Measurements from ENCODE around the gene BAHCC1. TPM values are rescaled to one million over a fixed set of nuclear protein-coding genes. Genes with fewer than 3 reads are reported as not detected.

Gene BAHCC1
- total and polyA plus RNA-seq, 2 donors (not counting 3 experiments of a cell fraction or from before 2014, with no cell fraction given) = 4.7 to 11.6 TPM

DNA sequence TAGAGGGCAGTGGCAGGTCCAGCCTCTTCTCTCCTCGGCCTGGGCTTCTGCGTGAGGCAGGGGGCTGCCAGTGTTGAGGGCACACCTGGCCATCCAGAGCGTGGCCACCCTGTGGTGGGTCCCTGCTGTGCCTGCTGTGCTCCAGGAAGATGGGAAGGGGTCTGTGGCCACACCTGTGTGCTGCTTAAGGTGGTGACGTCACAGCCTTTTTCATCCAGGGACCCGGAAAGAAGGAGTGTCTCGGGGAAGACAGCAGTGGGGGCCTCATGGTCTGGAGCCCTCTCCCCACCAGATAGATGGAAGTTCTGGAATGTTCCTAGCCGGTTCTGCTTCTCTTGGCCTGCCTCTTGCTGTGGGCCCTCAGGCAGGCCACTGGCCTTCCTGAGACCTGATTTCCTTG, 80.8 kb downstream of the BAHCC1 start:
- no peak overlapping the region for H3K4me2 ChIP-seq (ENCODE audit: insufficient read depth, low read length)
- H3K9ac ChIP-seq (replicated peaks; ENCODE audit: extremely low read depth, insufficient read depth, low read length) = no peak overlapping the region
- no peak overlapping the region for H3K4me3 ChIP-seq (replicated peaks in 1 of 3; ENCODE audit: insufficient read depth in 1 of 3, low read depth in 1 of 3, low read length in 3 of 3)
- H3K9me3 ChIP-seq (replicated peaks; ENCODE audit: control insufficient read depth, insufficient read depth, low read length) = no peaks in the 10 kb centered on the region
- intact Hi-C loops (cut with micrococcal nuclease) = no loop called here
- ChIA-PET CTCF (interaction anchor here (0.9 kb wide), 1 partner anchor 36 kb away, joined by 4 read pairs; no protein-coding TSS in a partner anchor), POLR2A (no interaction called here)
- H2AFZ ChIP-seq (ENCODE audit: low read depth, low read length) = no peak overlapping the region
- TF ChIP-seq, protein P1, sequence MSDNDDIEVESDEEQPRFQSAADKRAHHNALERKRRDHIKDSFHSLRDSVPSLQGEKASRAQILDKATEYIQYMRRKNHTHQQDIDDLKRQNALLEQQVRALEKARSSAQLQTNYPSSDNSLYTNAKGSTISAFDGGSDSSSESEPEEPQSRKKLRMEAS (IDR thresholded peaks at IDR 0.05; ENCODE audit: insufficient read depth, insufficient read length) = no peak
- TF ChIP-seq FOS (IDR thresholded peaks at IDR 0.05; ENCODE audit: borderline replicate concordance, insufficient read depth, low read length) (no peak), EZH2 (IDR thresholded peaks at IDR 0.05; ENCODE audit: borderline replicate concordance, low read depth, low read length, severe bottlenecking) (no peak), GATA2 (IDR thresholded peaks at IDR 0.05; ENCODE audit: insufficient read depth, insufficient read length, low read depth, low read length) (no peak), POLR2A (IDR thresholded peaks at IDR 0.05; ENCODE audit: low read depth, low read length) (no peak)
- no peak overlapping the region for H3K27ac ChIP-seq (ENCODE audit: insufficient read depth, low read depth, low read length)
- H3K36me3 ChIP-seq (ENCODE audit: control insufficient read depth in 2 of 2, extremely low read depth in 1 of 2, insufficient read depth in 2 of 2, low read length in 2 of 2) = no peaks in the 10 kb centered on the region
- FAIRE-seq = no peak
- H3K9me1 ChIP-seq (replicated peaks; ENCODE audit: control insufficient read depth, extremely low read depth, insufficient read depth, low read length) = no peaks in the 10 kb centered on the region
- no peaks in the 10 kb centered on the region for H4K20me1 ChIP-seq (replicated peaks; ENCODE audit: control insufficient read depth, extremely low read depth, insufficient read depth, low read length)
- H3K27me3 ChIP-seq (ENCODE audit: control insufficient read depth in 2 of 2, insufficient read depth in 2 of 2, low read length in 2 of 2) = peaks cover 0 to 1% of the 10 kb centered on the region in 2 experiments
- no TSS peak for BruUV-seq (replicated peaks)
- dilution Hi-C loops (cut with MboI; ENCODE audit: extremely low pct_ligation_motif_present, low sequenced_read_pairs) = no loop called here
- H3K4me1 ChIP-seq (ENCODE audit: control insufficient read depth, extremely low read depth, insufficient read depth, low read length) = no peaks in the 10 kb centered on the region
- H3K79me2 ChIP-seq (ENCODE audit: control insufficient read depth, insufficient read depth, low read length) = no peaks in the 10 kb centered on the region
- DNase-seq (ENCODE audit: low read depth, low spot score) = no peak

DNA sequence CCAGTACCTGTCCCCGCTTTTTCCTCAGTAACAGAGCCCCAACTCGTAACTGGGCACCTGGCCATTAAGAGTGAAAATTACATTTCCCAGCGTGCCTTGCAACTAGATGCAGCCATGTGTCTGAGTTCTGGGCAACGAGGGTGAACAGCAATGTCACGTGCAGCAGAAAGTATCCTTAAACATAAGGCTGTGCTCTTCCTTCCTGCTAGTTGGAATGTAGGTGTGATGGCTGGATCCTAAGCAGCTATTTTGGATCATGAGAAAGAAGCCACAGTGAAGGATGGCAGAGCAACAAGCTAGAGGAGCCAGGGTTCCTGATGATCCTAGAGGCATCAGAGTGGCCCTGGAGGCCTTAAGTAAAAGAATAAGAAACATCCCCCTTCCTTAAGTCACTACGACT, 81.4 kb downstream of the BAHCC1 start:
- H3K27me3 ChIP-seq (ENCODE audit: control insufficient read depth in 2 of 2, insufficient read depth in 2 of 2, low read length in 2 of 2) = peaks cover 0 to 1% of the 10 kb centered on the region in 2 experiments
- no peaks in the 10 kb centered on the region for H3K36me3 ChIP-seq (ENCODE audit: control insufficient read depth in 2 of 2, extremely low read depth in 1 of 2, insufficient read depth in 2 of 2, low read length in 2 of 2)
- no peaks in the 10 kb centered on the region for H4K20me1 ChIP-seq (replicated peaks; ENCODE audit: control insufficient read depth, extremely low read depth, insufficient read depth, low read length)
- no peaks in the 10 kb centered on the region for H3K79me2 ChIP-seq (ENCODE audit: control insufficient read depth, insufficient read depth, low read length)
- no peak for FAIRE-seq
- H3K9me3 ChIP-seq (replicated peaks; ENCODE audit: control insufficient read depth, insufficient read depth, low read length) = no peaks in the 10 kb centered on the region
- no peak overlapping the region for H3K27ac ChIP-seq (ENCODE audit: insufficient read depth, low read depth, low read length)
- dilution Hi-C loops (cut with MboI; ENCODE audit: extremely low pct_ligation_motif_present, low sequenced_read_pairs) = no loop called here
- CTCF ChIA-PET = interaction anchor here (0.9 kb wide), 1 partner anchor 36 kb away, joined by 4 read pairs; no protein-coding TSS in a partner anchor
- no peak overlapping the region for H3K4me3 ChIP-seq (replicated peaks in 1 of 3; ENCODE audit: insufficient read depth in 1 of 3, low read depth in 1 of 3, low read length in 3 of 3)
- no peak overlapping the region for H3K4me2 ChIP-seq (ENCODE audit: insufficient read depth, low read length)
- no TSS peak for BruUV-seq (replicated peaks)
- POLR2A ChIA-PET = no interaction called here
- intact Hi-C loops (cut with micrococcal nuclease) = no loop called here
- no peak overlapping the region for H2AFZ ChIP-seq (ENCODE audit: low read depth, low read length)
- no peaks in the 10 kb centered on the region for H3K9me1 ChIP-seq (replicated peaks; ENCODE audit: control insufficient read depth, extremely low read depth, insufficient read depth, low read length)
- TF ChIP-seq GATA2 (IDR thresholded peaks at IDR 0.05; ENCODE audit: insufficient read depth, insufficient read length, low read depth, low read length) = no peak
- H3K4me1 ChIP-seq (ENCODE audit: control insufficient read depth, extremely low read depth, insufficient read depth, low read length) = peaks cover 1% of the 10 kb centered on the region
- no peak for DNase-seq (ENCODE audit: low read depth, low spot score)
- H3K9ac ChIP-seq (replicated peaks; ENCODE audit: extremely low read depth, insufficient read depth, low read length) = no peak overlapping the region

Measured in endothelial cell of umbilical vein (primary cell).